ENCODE measurements around the gene LPO. TPM values are rescaled to one million over a fixed set of nuclear protein-coding genes. Genes with fewer than 3 reads are reported as not detected.

Gene LPO
- total RNA-seq, 6 experiments from 2014 or later: not detected

DNA sequence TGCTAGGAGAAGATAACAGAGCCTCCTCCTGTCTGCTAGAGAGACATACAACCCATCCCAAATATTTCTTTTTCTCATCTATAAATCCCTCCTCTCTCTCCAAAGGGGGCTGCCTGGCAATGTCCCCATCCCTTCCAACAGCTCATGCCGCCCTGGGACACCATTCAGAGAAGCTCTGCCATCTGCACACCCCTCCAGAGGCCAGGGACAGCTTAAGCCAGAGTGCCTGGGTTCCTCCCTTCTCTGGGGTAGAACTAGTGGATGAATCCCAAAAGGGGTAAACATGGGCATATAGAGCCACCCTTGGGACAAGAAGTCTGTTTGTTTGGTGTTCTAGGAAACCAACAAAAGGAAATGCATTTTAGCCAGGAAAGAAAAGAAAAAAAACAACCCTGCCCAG, 2.6 kb upstream of the LPO start:
- no peaks in the 10 kb centered on the region for H3K9me3 Mint-ChIP-seq
- no peak overlapping the region for H3K27ac Mint-ChIP-seq
- no peak overlapping the region for H3K4me3 Mint-ChIP-seq
- no peak for DNase-seq
- peaks cover 24% of the 10 kb centered on the region for H3K4me1 Mint-ChIP-seq (ENCODE audit: low read depth)
- no peaks in the 10 kb centered on the region for H3K36me3 Mint-ChIP-seq (ENCODE audit: low read depth)
- TF ChIP-seq, protein P1, sequence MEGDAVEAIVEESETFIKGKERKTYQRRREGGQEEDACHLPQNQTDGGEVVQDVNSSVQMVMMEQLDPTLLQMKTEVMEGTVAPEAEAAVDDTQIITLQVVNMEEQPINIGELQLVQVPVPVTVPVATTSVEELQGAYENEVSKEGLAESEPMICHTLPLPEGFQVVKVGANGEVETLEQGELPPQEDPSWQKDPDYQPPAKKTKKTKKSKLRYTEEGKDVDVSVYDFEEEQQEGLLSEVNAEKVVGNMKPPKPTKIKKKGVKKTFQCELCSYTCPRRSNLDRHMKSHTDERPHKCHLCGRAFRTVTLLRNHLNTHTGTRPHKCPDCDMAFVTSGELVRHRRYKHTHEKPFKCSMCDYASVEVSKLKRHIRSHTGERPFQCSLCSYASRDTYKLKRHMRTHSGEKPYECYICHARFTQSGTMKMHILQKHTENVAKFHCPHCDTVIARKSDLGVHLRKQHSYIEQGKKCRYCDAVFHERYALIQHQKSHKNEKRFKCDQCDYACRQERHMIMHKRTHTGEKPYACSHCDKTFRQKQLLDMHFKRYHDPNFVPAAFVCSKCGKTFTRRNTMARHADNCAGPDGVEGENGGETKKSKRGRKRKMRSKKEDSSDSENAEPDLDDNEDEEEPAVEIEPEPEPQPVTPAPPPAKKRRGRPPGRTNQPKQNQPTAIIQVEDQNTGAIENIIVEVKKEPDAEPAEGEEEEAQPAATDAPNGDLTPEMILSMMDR (IDR thresholded peaks at IDR 0.05): no peak
- H3K27me3 Mint-ChIP-seq (ENCODE audit: insufficient read depth): peaks cover 33% of the 10 kb centered on the region

DNA sequence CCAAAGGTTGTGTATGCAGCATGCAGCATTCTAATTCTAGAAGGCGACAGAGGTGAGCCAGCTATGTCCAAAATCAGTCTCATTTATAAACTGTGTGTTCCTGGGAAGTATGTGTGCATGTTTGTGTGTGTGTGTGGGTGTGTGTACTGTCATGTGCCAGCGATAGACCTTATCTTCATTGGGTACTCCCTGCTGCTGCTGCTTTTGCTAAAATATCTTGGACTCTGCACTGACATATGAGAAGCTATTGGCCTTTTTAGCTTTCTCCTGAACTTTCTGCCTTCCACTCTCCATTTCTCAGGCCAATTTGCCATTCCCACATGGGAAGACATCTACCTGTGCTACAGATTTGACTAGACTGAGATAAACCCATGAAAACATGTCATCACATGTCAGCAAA, 2.0 kb upstream of the LPO start:
- no peak for DNase-seq
- H3K4me1 Mint-ChIP-seq (ENCODE audit: low read depth): peaks cover 19% of the 10 kb centered on the region
- peaks cover 35% of the 10 kb centered on the region for H3K27me3 Mint-ChIP-seq (ENCODE audit: insufficient read depth)
- TF ChIP-seq, protein P1 (IDR thresholded peaks at IDR 0.05): no peak
- no peaks in the 10 kb centered on the region for H3K36me3 Mint-ChIP-seq (ENCODE audit: low read depth)
- no peak overlapping the region for H3K4me3 Mint-ChIP-seq
- no peak overlapping the region for H3K27ac Mint-ChIP-seq
- H3K9me3 Mint-ChIP-seq: no peaks in the 10 kb centered on the region

DNA sequence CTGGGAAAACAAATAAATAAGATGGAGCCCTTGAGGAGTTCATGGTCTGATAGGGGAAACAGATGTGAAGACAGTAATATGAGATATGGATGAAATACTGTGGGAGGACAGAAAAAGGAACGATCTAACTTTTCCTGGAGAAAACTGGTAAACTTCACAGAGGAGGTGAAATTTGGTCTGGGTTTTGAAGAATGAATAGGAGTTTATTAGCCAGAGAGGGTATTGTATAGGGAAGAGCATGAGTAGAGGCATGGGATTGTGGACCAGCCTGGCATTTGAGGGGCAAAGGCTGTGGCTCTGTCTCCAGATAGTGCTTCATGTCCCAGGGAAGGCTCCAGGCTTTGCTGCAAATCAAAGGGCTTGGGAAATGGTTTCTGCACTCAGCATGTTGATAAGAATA, 1.6 kb downstream of the LPO start:
- Mint-ChIP-seq H3K9me3 (no peaks in the 10 kb centered on the region), H3K36me3 (ENCODE audit: low read depth) (no peaks in the 10 kb centered on the region), H3K27ac (no peak overlapping the region), H3K27me3 (ENCODE audit: insufficient read depth) (peaks cover 60% of the 10 kb centered on the region), H3K4me1 (ENCODE audit: low read depth) (no peaks in the 10 kb centered on the region), H3K4me3 (no peak overlapping the region)
- DNase-seq: no peak
- TF ChIP-seq, protein P1 (IDR thresholded peaks at IDR 0.05): no peak

- no peaks in the 10 kb centered on the region for H3K4me1 Mint-ChIP-seq (ENCODE audit: low read depth)
- TF ChIP-seq, protein P1 (IDR thresholded peaks at IDR 0.05): no peak
- H3K27ac Mint-ChIP-seq: no peak overlapping the region
- no peak overlapping the region for H3K4me3 Mint-ChIP-seq
- H3K9me3 Mint-ChIP-seq: no peaks in the 10 kb centered on the region
- no peak for DNase-seq
- H3K27me3 Mint-ChIP-seq (ENCODE audit: insufficient read depth): peaks cover 60% of the 10 kb centered on the region
- no peaks in the 10 kb centered on the region for H3K36me3 Mint-ChIP-seq (ENCODE audit: low read depth)
These were observed 3.9 kb downstream of the LPO start for GRCh38 chr17:58242171-58242784.

- no peak overlapping the region for H3K4me3 Mint-ChIP-seq
- DNase-seq: no peak
- TF ChIP-seq, protein P1 (IDR thresholded peaks at IDR 0.05): no peak
- no peaks in the 10 kb centered on the region for H3K4me1 Mint-ChIP-seq (ENCODE audit: low read depth)
- no peaks in the 10 kb centered on the region for H3K36me3 Mint-ChIP-seq (ENCODE audit: low read depth)
- peaks cover 49% of the 10 kb centered on the region for H3K27me3 Mint-ChIP-seq (ENCODE audit: insufficient read depth)
- H3K27ac Mint-ChIP-seq: no peak overlapping the region
- no peaks in the 10 kb centered on the region for H3K9me3 Mint-ChIP-seq
These were observed 6.6 kb downstream of the LPO start for GRCh38 chr17:58244963-58245362.
